ENCODE measurements around the gene ANKIB1. TPM values are rescaled to one million over a fixed set of nuclear protein-coding genes. Genes with fewer than 3 reads are reported as not detected.

The ANKIB1 gene
- total and polyA plus RNA-seq, 2 donors (not counting 1 experiment from before 2014, with no cell fraction given), result 16.5 to 76.7 TPM

- Mint-ChIP-seq H3K4me1 (no peaks in the 10 kb centered on the region), H3K27ac (no peak overlapping the region), H3K9me3 (ENCODE audit: insufficient read depth) (no peaks in the 10 kb centered on the region), H3K27me3 (peaks cover 22% of the 10 kb centered on the region), H3K4me3 (no peak overlapping the region)
- Histone ChIP-seq H3K79me2 (ENCODE audit: control insufficient read depth, insufficient read depth, low read length) (no peaks in the 10 kb centered on the region), H3K27ac (ENCODE audit: low read length in 2 of 2) (no peak overlapping the region), H3K4me2 (replicated peaks; ENCODE audit: low read depth, low read length, poor library complexity, severe bottlenecking) (no peak overlapping the region), H3K4me1 (ENCODE audit: control insufficient read depth in 2 of 2, insufficient read depth in 2 of 2, low read length in 2 of 2) (no peaks in the 10 kb centered on the region), H3K36me3 (replicated peaks in 1 of 2; ENCODE audit: control extremely low read depth in 1 of 2, control insufficient read depth in 1 of 2, extremely low read depth in 1 of 2, insufficient read depth in 2 of 2, low read length in 1 of 2) (no peaks in the 10 kb centered on the region), H3K9ac (ENCODE audit: low read length) (no peak overlapping the region), H4K20me1 (ENCODE audit: control insufficient read depth, insufficient read depth, low read length, poor library complexity, severe bottlenecking) (no peaks in the 10 kb centered on the region), H2AFZ (ENCODE audit: insufficient read depth, low read depth, low read length, poor library complexity, severe bottlenecking) (no peak overlapping the region), H3K4me3 (ENCODE audit: control extremely low read depth in 1 of 5, extremely low read depth in 1 of 5, insufficient read depth in 1 of 5, low read depth in 2 of 5, low read length in 4 of 5) (no peak overlapping the region), H3K27me3 (replicated peaks in 1 of 4; ENCODE audit: control extremely low read depth in 1 of 4, control insufficient read depth in 3 of 4, insufficient read depth in 4 of 4, low read length in 3 of 4) (peaks cover 0 to 3% (median 0%) of the 10 kb centered on the region in 4 experiments), H3K9me3 (ENCODE audit: control extremely low read depth in 1 of 3, control insufficient read depth in 2 of 3, insufficient read depth in 1 of 3, low read length in 2 of 3) (no peaks in the 10 kb centered on the region)
- no peak for DNase-seq
- ChIA-PET POLR2A (no interaction called here), CTCF (interaction anchor here (1.7 kb wide), 1 partner anchor 11 kb away, joined by 6 read pairs; no protein-coding TSS in a partner anchor)
- intact Hi-C loops (cut with micrococcal nuclease), result no loop called here
- TF ChIP-seq EZH2 (IDR thresholded peaks at IDR 0.05; ENCODE audit: borderline replicate concordance, insufficient read depth, low read depth, low read length, poor library complexity, severe bottlenecking), result no peak
- TF ChIP-seq, protein P1, sequence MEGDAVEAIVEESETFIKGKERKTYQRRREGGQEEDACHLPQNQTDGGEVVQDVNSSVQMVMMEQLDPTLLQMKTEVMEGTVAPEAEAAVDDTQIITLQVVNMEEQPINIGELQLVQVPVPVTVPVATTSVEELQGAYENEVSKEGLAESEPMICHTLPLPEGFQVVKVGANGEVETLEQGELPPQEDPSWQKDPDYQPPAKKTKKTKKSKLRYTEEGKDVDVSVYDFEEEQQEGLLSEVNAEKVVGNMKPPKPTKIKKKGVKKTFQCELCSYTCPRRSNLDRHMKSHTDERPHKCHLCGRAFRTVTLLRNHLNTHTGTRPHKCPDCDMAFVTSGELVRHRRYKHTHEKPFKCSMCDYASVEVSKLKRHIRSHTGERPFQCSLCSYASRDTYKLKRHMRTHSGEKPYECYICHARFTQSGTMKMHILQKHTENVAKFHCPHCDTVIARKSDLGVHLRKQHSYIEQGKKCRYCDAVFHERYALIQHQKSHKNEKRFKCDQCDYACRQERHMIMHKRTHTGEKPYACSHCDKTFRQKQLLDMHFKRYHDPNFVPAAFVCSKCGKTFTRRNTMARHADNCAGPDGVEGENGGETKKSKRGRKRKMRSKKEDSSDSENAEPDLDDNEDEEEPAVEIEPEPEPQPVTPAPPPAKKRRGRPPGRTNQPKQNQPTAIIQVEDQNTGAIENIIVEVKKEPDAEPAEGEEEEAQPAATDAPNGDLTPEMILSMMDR (IDR thresholded peaks at IDR 0.05), result no peak
- no peak for ATAC-seq (ENCODE audit: low read depth)
- WGBS (ENCODE audit: insufficient coverage), result 97% methylated on average over 5 of the region's 11 CpGs
Observed at GRCh38 chr7:92412745-92413144, 167.0 kb downstream of the ANKIB1 start.

GRCh38 chr7:92413550-92413949 lies 167.8 kb downstream of the ANKIB1 start:
- H3K79me2 ChIP-seq (ENCODE audit: control insufficient read depth, insufficient read depth, low read length), result no peaks in the 10 kb centered on the region
- intact Hi-C loops (cut with micrococcal nuclease), result no loop called here
- 88% methylated on average over 1 of the region's 5 CpGs for WGBS (ENCODE audit: insufficient coverage)
- H3K4me1 ChIP-seq (ENCODE audit: control insufficient read depth in 2 of 2, insufficient read depth in 2 of 2, low read length in 2 of 2), result no peaks in the 10 kb centered on the region
- ChIA-PET CTCF (interaction anchor here (0.8 to 2.9 kb wide), 2 partner anchors 11 to 33 kb away, joined by 3 to 13 read pairs; partner anchors contain the start of gene GATAD1), POLR2A (no interaction called here)
- no peak for TF ChIP-seq EZH2 (IDR thresholded peaks at IDR 0.05; ENCODE audit: borderline replicate concordance, insufficient read depth, low read depth, low read length, poor library complexity, severe bottlenecking)
- TF ChIP-seq, protein P1 (IDR thresholded peaks at IDR 0.05), result no peak
- no peak overlapping the region for H3K27ac ChIP-seq (ENCODE audit: low read length in 2 of 2)
- ATAC-seq (ENCODE audit: low read depth) (no peak), DNase-seq (no peak)
- Mint-ChIP-seq H3K4me3 (no peak overlapping the region), H3K9me3 (ENCODE audit: insufficient read depth) (no peaks in the 10 kb centered on the region), H3K4me1 (no peaks in the 10 kb centered on the region), H3K27ac (no peak overlapping the region), H3K27me3 (peaks cover 22% of the 10 kb centered on the region)
- no peaks in the 10 kb centered on the region for H3K36me3 ChIP-seq (replicated peaks in 1 of 2; ENCODE audit: control extremely low read depth in 1 of 2, control insufficient read depth in 1 of 2, extremely low read depth in 1 of 2, insufficient read depth in 2 of 2, low read length in 1 of 2)
- no peaks in the 10 kb centered on the region for H4K20me1 ChIP-seq (ENCODE audit: control insufficient read depth, insufficient read depth, low read length, poor library complexity, severe bottlenecking)
- H3K4me2 ChIP-seq (replicated peaks; ENCODE audit: low read depth, low read length, poor library complexity, severe bottlenecking), result no peak overlapping the region
- H3K9me3 ChIP-seq (ENCODE audit: control extremely low read depth in 1 of 3, control insufficient read depth in 2 of 3, insufficient read depth in 1 of 3, low read length in 2 of 3), result no peaks in the 10 kb centered on the region
- no peak overlapping the region for H3K9ac ChIP-seq (ENCODE audit: low read length)
- no peak overlapping the region for H3K4me3 ChIP-seq (ENCODE audit: control extremely low read depth in 1 of 5, extremely low read depth in 1 of 5, insufficient read depth in 1 of 5, low read depth in 2 of 5, low read length in 4 of 5)
- no peak overlapping the region for H2AFZ ChIP-seq (ENCODE audit: insufficient read depth, low read depth, low read length, poor library complexity, severe bottlenecking)
- peaks cover 0 to 3% (median 0%) of the 10 kb centered on the region in 4 experiments for H3K27me3 ChIP-seq (replicated peaks in 1 of 4; ENCODE audit: control extremely low read depth in 1 of 4, control insufficient read depth in 3 of 4, insufficient read depth in 4 of 4, low read length in 3 of 4)
